LNCaP clone FGC (cell line): Measurements from ENCODE around the gene FIG4.

Experiments used
- DNase-seq: peaks from one replicate; pipeline ENCODE4 v3.0.0-alpha.2; 2011; ENCODE audit warnings: low read depth
- H3K4me3 ChIP-seq: 2 replicates; pipeline ENCODE4 v1.5.1; 2011; ENCODE audit warnings: mild to moderate bottlenecking, low read depth, low read length, control low read depth
- CTCF ChIP-seq: IDR thresholded peaks from 2 replicates; pipeline ENCODE4 v1.5.1; 2012; ENCODE audit warnings: mild to moderate bottlenecking; ENCODE audit not compliant: control insufficient read depth, insufficient read depth; ENCODE audit errors: extremely low read depth

The FIG4 gene

GRCh38 chr6:109782491-109782999 is 91.4 kb downstream of the FIG4 start:
- H3K4me3 ChIP-seq = no peak overlapping the region
- TF ChIP-seq CTCF = no peak
- DNase-seq = no peak

GRCh38 chr6:109783250-109783986 is 92.3 kb downstream of the FIG4 start:
- no peak for DNase-seq
- no peak overlapping the region for H3K4me3 ChIP-seq
- 0 out of 2 replicates have a peak, but pooled peaks have one; percentile 16 for TF ChIP-seq CTCF

GRCh38 chr6:109787312-109787711 is 96.2 kb downstream of the FIG4 start:
- no peak for DNase-seq
- no peak for TF ChIP-seq CTCF
- H3K4me3 ChIP-seq = no peak overlapping the region

- H3K4me3 ChIP-seq = no peak overlapping the region
- no peak for DNase-seq
- TF ChIP-seq CTCF = no peak
Observed at GRCh38 chr6:109788687-109789086, 97.6 kb downstream of the FIG4 start.

GRCh38 chr6:109790131-109790530 is 99.0 kb downstream of the FIG4 start:
- DNase-seq = no peak
- no peak for TF ChIP-seq CTCF
- H3K4me3 ChIP-seq = no peak overlapping the region

- no peak overlapping the region for H3K4me3 ChIP-seq
- DNase-seq = no peak
- TF ChIP-seq CTCF = no peak
Observed at GRCh38 chr6:109791301-109791700, 100.2 kb downstream of the FIG4 start.

- H3K4me3 ChIP-seq = no peak overlapping the region
- DNase-seq = no peak
- no peak for TF ChIP-seq CTCF
Observed at GRCh38 chr6:109793021-109793420, 101.9 kb downstream of the FIG4 start.
